Brain microvascular endothelial cell (primary cell): Measurements from ENCODE around the gene HOXA11.

Experiments
- DNase-seq: peaks from one replicate; pipeline ENCODE4 v3.0.0-alpha.2; 2020
- H3K27ac ChIP-seq: fragments of 250-450 bp; sonication (Bioruptor Pico); 2 replicates; pipeline ENCODE4 v1.5.1; 2020; ENCODE audit warnings: mild to moderate bottlenecking, moderate library complexity
- H3K27me3 ChIP-seq: fragments of 250-450 bp; sonication (Bioruptor Pico); replicated peaks from 2 replicates; pipeline ENCODE4 v1.5.1; 2020; ENCODE audit warnings: mild to moderate bottlenecking
- H3K36me3 ChIP-seq: fragments of 250-450 bp; sonication (Bioruptor Pico); replicated peaks from 2 replicates; pipeline ENCODE4 v1.5.1; 2020; ENCODE audit warnings: mild to moderate bottlenecking
- H3K4me3 ChIP-seq: 2 replicates; pipeline ENCODE4 v1.5.1; 2011; ENCODE audit warnings: low read depth, mild to moderate bottlenecking, control low read depth, low read length, moderate library complexity
- CTCF ChIP-seq: IDR thresholded peaks from 2 replicates; pipeline ENCODE4 v1.5.1; 2011; ENCODE audit warnings: low read depth, mild to moderate bottlenecking, moderate library complexity, low read length, control low read depth, inconsistent platforms; ENCODE audit errors: missing control alignments
- in situ Hi-C: cut with HindIII; loops from 2 replicates; pipeline ENCODE4 v1.10.0; 2017; ENCODE audit warnings: low sequenced_read_pairs, low pct_ligation_motif_present

Gene HOXA11

GRCh38 chr7:27184337-27185012 lies 557 bp downstream of the HOXA11 start:
- no peak for DNase-seq
- no peak for TF ChIP-seq CTCF
- in situ Hi-C loops: no loop called here
- Histone ChIP-seq H3K27me3 (peaks cover 93% of the 10 kb centered on the region), H3K27ac (no peak overlapping the region), H3K4me3 (no peak overlapping the region), H3K36me3 (no peaks in the 10 kb centered on the region)

GRCh38 chr7:27183682-27184336 lies 1.2 kb downstream of the HOXA11 start:
- Histone ChIP-seq H3K4me3 (no peak overlapping the region), H3K27ac (no peak overlapping the region), H3K27me3 (peaks cover 91% of the 10 kb centered on the region), H3K36me3 (no peaks in the 10 kb centered on the region)
- DNase-seq: no peak
- no peak for TF ChIP-seq CTCF
- in situ Hi-C loops: no loop called here

- H3K27me3 ChIP-seq: peaks cover 90% of the 10 kb centered on the region
- H3K36me3 ChIP-seq: no peaks in the 10 kb centered on the region
- in situ Hi-C loops: no loop called here
- H3K27ac ChIP-seq: no peak overlapping the region
- H3K4me3 ChIP-seq: no peak overlapping the region
- DNase-seq: no peak
- TF ChIP-seq CTCF: no peak
Observed at GRCh38 chr7:27182861-27183681, 2.0 kb downstream of the HOXA11 start.

GRCh38 chr7:27182285-27182841 lies 2.7 kb downstream of the HOXA11 start:
- H3K27ac ChIP-seq: no peak overlapping the region
- peaks cover 90% of the 10 kb centered on the region for H3K27me3 ChIP-seq
- no peak for DNase-seq
- no peaks in the 10 kb centered on the region for H3K36me3 ChIP-seq
- in situ Hi-C loops: no loop called here
- TF ChIP-seq CTCF: no peak
- H3K4me3 ChIP-seq: no peak overlapping the region

GRCh38 chr7:27181795-27182275 lies 3.2 kb downstream of the HOXA11 start:
- Histone ChIP-seq H3K27ac (no peak overlapping the region), H3K36me3 (no peaks in the 10 kb centered on the region), H3K27me3 (peaks cover 91% of the 10 kb centered on the region), H3K4me3 (no peak overlapping the region)
- in situ Hi-C loops: no loop called here
- no peak for DNase-seq
- TF ChIP-seq CTCF: no peak
